SU-DHL-6 (cell line): ENCODE data around the gene CTTN.

ENCODE experiments used
- EZH2phosphoT487 ChIP-seq: fragments of 200-600 bp; sonication (generic), shearing (Covaris generic); conservative IDR thresholded peaks from 2 replicates; pipeline ENCODE4 v1.6.1; 2018; ENCODE audit warnings: mild to moderate bottlenecking, antibody characterized with exemption, low read length, moderate library complexity, mixed read lengths
- TF ChIP-seq, protein P1 (sequence below): fragments of 200-600 bp; sonication (generic); IDR thresholded peaks from one replicate; pipeline ENCODE4 v1.5.1; 2017; ENCODE audit warnings: antibody characterized with exemption, mild to moderate bottlenecking, low read length, moderate library complexity; ENCODE audit not compliant: insufficient read depth, poor library complexity, severe bottlenecking

DNA sequence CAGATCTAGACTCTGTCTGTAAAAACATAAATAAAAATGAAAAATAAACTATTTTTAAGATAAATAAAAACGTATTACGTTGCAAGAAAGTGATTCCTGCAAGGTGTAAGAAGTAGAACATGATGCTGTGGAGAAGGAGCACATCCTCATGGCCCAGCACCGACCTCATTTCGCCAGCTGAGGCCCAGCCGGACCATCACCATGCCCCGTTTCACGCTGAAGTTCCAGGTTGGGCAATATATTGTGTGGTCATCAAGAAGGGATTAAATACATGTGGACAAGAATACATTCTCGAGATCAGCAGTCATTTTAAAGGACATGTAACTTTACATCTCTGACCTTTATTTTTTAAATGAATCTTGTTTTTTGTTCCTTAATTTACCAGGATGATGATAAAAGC, 20.7 kb upstream of the CTTN start:
- TF ChIP-seq, protein P1, sequence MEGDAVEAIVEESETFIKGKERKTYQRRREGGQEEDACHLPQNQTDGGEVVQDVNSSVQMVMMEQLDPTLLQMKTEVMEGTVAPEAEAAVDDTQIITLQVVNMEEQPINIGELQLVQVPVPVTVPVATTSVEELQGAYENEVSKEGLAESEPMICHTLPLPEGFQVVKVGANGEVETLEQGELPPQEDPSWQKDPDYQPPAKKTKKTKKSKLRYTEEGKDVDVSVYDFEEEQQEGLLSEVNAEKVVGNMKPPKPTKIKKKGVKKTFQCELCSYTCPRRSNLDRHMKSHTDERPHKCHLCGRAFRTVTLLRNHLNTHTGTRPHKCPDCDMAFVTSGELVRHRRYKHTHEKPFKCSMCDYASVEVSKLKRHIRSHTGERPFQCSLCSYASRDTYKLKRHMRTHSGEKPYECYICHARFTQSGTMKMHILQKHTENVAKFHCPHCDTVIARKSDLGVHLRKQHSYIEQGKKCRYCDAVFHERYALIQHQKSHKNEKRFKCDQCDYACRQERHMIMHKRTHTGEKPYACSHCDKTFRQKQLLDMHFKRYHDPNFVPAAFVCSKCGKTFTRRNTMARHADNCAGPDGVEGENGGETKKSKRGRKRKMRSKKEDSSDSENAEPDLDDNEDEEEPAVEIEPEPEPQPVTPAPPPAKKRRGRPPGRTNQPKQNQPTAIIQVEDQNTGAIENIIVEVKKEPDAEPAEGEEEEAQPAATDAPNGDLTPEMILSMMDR: no peak
- TF ChIP-seq EZH2phosphoT487: no peak
